ENCODE data around the gene GPR21. TPM values are rescaled to one million over a fixed set of nuclear protein-coding genes. Genes with fewer than 3 reads are reported as not detected.

Gene GPR21
- total RNA-seq, 2 experiments from 2014 or later: 0.74 to 0.89 TPM

GRCh38 chr9:123058834-123059233 lies 25.4 kb downstream of the GPR21 start:
- Mint-ChIP-seq H3K27ac (no peak overlapping the region), H3K4me1 (ENCODE audit: low read depth) (peaks cover 2% of the 10 kb centered on the region)
- POLR2A ChIA-PET: no interaction called here

GRCh38 chr9:123059472-123060220 lies 26.2 kb downstream of the GPR21 start:
- peaks cover 3% of the 10 kb centered on the region for H3K36me3 ChIP-seq (ENCODE audit: insufficient read depth, low read length)
- no peaks in the 10 kb centered on the region for H3K27me3 Mint-ChIP-seq
- no peak overlapping the region for H3K4me3 ChIP-seq (ENCODE audit: low read length)
- no peak for ATAC-seq (ENCODE audit: poor library complexity)
- no peaks in the 10 kb centered on the region for H3K27me3 ChIP-seq (ENCODE audit: control insufficient read depth in 1 of 2, insufficient read depth in 2 of 2, low read length in 2 of 2)
- intact Hi-C loops (cut with DNase I, micrococcal nuclease): no loop called here
- no peak for DNase-seq
- H3K4me3 Mint-ChIP-seq: no peak overlapping the region
- no peaks in the 10 kb centered on the region for H3K4me1 Mint-ChIP-seq (ENCODE audit: low read depth)
- no peaks in the 10 kb centered on the region for H3K9me3 ChIP-seq (ENCODE audit: control insufficient read depth in 1 of 2, insufficient read depth in 1 of 2, low read length in 2 of 2)
- ChIA-PET CTCF (no interaction called here), POLR2A (no interaction called here)
- no peaks in the 10 kb centered on the region for H3K9me3 Mint-ChIP-seq
- H3K36me3 Mint-ChIP-seq (ENCODE audit: low read depth): peaks cover 29% of the 10 kb centered on the region
- no peak overlapping the region for H3K27ac ChIP-seq (ENCODE audit: low read depth in 1 of 2, low read length in 2 of 2)
- H3K27ac Mint-ChIP-seq: no peak overlapping the region
- no peaks in the 10 kb centered on the region for H3K4me1 ChIP-seq (ENCODE audit: insufficient read depth, low read length)
- TF ChIP-seq, protein P1, sequence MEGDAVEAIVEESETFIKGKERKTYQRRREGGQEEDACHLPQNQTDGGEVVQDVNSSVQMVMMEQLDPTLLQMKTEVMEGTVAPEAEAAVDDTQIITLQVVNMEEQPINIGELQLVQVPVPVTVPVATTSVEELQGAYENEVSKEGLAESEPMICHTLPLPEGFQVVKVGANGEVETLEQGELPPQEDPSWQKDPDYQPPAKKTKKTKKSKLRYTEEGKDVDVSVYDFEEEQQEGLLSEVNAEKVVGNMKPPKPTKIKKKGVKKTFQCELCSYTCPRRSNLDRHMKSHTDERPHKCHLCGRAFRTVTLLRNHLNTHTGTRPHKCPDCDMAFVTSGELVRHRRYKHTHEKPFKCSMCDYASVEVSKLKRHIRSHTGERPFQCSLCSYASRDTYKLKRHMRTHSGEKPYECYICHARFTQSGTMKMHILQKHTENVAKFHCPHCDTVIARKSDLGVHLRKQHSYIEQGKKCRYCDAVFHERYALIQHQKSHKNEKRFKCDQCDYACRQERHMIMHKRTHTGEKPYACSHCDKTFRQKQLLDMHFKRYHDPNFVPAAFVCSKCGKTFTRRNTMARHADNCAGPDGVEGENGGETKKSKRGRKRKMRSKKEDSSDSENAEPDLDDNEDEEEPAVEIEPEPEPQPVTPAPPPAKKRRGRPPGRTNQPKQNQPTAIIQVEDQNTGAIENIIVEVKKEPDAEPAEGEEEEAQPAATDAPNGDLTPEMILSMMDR (IDR thresholded peaks at IDR 0.05): no peak

More at GRCh38 chr9:123058834-123059233, 25.4 kb downstream of the GPR21 start:
- TF ChIP-seq, protein P1 (IDR thresholded peaks at IDR 0.05): no peak
- Mint-ChIP-seq H3K4me3 (no peak overlapping the region), H3K9me3 (no peaks in the 10 kb centered on the region), H3K27me3 (no peaks in the 10 kb centered on the region), H3K36me3 (ENCODE audit: low read depth) (peaks cover 25% of the 10 kb centered on the region)
- CTCF ChIA-PET: no interaction called here
- intact Hi-C loops (cut with DNase I, micrococcal nuclease): no loop called here
- Histone ChIP-seq H3K36me3 (ENCODE audit: insufficient read depth, low read length) (peaks cover 3% of the 10 kb centered on the region), H3K4me3 (ENCODE audit: low read length) (no peak overlapping the region), H3K27me3 (ENCODE audit: control insufficient read depth in 1 of 2, insufficient read depth in 2 of 2, low read length in 2 of 2) (no peaks in the 10 kb centered on the region), H3K27ac (ENCODE audit: low read depth in 1 of 2, low read length in 2 of 2) (no peak overlapping the region), H3K9me3 (ENCODE audit: control insufficient read depth in 1 of 2, insufficient read depth in 1 of 2, low read length in 2 of 2) (no peaks in the 10 kb centered on the region), H3K4me1 (ENCODE audit: insufficient read depth, low read length) (no peaks in the 10 kb centered on the region)
- ATAC-seq (ENCODE audit: poor library complexity): no peak
- DNase-seq: no peak

DNA sequence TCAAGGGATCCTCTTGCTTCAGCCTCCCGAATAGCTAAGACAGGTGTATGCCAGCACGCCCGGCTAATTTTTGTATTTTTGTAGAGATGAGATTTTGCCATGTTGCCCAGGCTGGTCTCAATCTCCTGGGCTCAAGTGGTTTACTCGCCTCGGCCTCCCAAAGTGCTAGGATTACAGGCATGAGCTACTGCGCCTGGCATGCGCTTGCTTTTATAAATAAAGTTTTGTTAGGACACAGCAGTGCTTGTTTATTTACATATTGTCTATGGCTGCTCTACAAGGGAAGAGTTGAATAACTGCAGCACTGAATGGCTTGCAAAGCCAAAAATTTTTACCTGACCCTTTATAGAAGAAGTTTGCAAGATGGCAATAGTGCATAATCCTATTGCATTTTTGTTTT lies 27.7 kb downstream of the GPR21 start:
- ChIA-PET POLR2A (no interaction called here), CTCF (interaction anchor here (1.3 kb wide), 1 partner anchor 20 kb away, joined by 4 read pairs; no protein-coding TSS in a partner anchor)
- H3K9me3 Mint-ChIP-seq: no peaks in the 10 kb centered on the region
- DNase-seq (no peak), ATAC-seq (ENCODE audit: poor library complexity) (no peak)
- Histone ChIP-seq H3K36me3 (ENCODE audit: insufficient read depth, low read length) (peaks cover 17% of the 10 kb centered on the region), H3K27me3 (ENCODE audit: control insufficient read depth in 1 of 2, insufficient read depth in 2 of 2, low read length in 2 of 2) (no peaks in the 10 kb centered on the region), H3K27ac (ENCODE audit: low read depth in 1 of 2, low read length in 2 of 2) (no peak overlapping the region), H3K4me1 (ENCODE audit: insufficient read depth, low read length) (no peaks in the 10 kb centered on the region), H3K9me3 (ENCODE audit: control insufficient read depth in 1 of 2, insufficient read depth in 1 of 2, low read length in 2 of 2) (no peaks in the 10 kb centered on the region), H3K4me3 (ENCODE audit: low read length) (no peak overlapping the region)
- H3K27me3 Mint-ChIP-seq: no peaks in the 10 kb centered on the region
- intact Hi-C loops (cut with DNase I, micrococcal nuclease): no loop called here
- no peak overlapping the region for H3K4me3 Mint-ChIP-seq
- TF ChIP-seq, protein P1 (IDR thresholded peaks at IDR 0.05): no peak
- H3K4me1 Mint-ChIP-seq (ENCODE audit: low read depth): no peaks in the 10 kb centered on the region
- H3K36me3 Mint-ChIP-seq (ENCODE audit: low read depth): peaks cover 33% of the 10 kb centered on the region
- no peak overlapping the region for H3K27ac Mint-ChIP-seq

Measured in CD4-positive, alpha-beta T cell (primary cell).